AG04450 (cell line): ENCODE results near the gene SARS2. TPM values are rescaled to one million over a fixed set of nuclear protein-coding genes. Genes with fewer than 3 reads are reported as not detected.
"Not testable (repeated sequence)": the region's sequence is repeated elsewhere in the genome, so short reads cannot be mapped to it uniquely, and the experiment has no call there.

Source experiments
- CTCF ChIA-PET: fragments of 300-600, 350-600 bp; formaldehyde crosslinking; extraction: SDS; loops from one replicate; lab custom pipeline; 2022; ENCODE audit warnings: antibody characterized with exemption, inconsistent platforms; lab: Charles Lee
- POLR2A ChIA-PET: fragments of 350-600 bp; formaldehyde crosslinking; extraction: SDS; loops from one replicate; lab custom pipeline; 2021; ENCODE audit warnings: antibody characterized with exemption, inconsistent platforms; lab: Yijun Ruan, JAX
- DNase-seq: peaks from one replicate; pipeline ENCODE4 v3.0.0-alpha.2; 2011; ENCODE audit warnings: low read depth, low spot score
- H3K27ac ChIP-seq: one replicate; pipeline ENCODE4 v1.5.1; 2012; ENCODE audit warnings: low read depth, low read length, control low read depth
- H3K27me3 ChIP-seq: one replicate; pipeline ENCODE4 v1.6.0; 2012; ENCODE audit warnings: low read length; ENCODE audit not compliant: control insufficient read depth, insufficient read depth
- H3K4me3 ChIP-seq: 2 replicates; pipeline ENCODE4 v1.5.1; 2011; ENCODE audit warnings: mild to moderate bottlenecking, low read depth, low read length, control low read depth
- H3K9me3 ChIP-seq: 2 replicates; pipeline ENCODE4 v1.5.1; 2012; ENCODE audit warnings: low read length; ENCODE audit not compliant: control insufficient read depth, insufficient read depth
- CTCF ChIP-seq: IDR thresholded peaks from 2 replicates; pipeline ENCODE4 v1.5.1; 2011; ENCODE audit warnings: low read depth, low read length, control low read depth, inconsistent platforms
- polyA plus RNA-seq: library from polyadenylated mRNA; depleted of rRNA; stranded (reverse); fragments of >200 nt; gene quantifications from 2 replicates; pipeline ENCODE4 v1.2.3, GENCODE V29; 2011

SARS2 gene
- polyA plus RNA-seq, 1 experiment: 10.1 TPM

- CTCF ChIA-PET: interaction anchor here (0.8 to 2.0 kb wide), 3 partner anchors 9 to 15 kb away, joined by 5 to 6 read pairs (median 5); no protein-coding TSS in a partner anchor
- H3K27ac ChIP-seq: no peak overlapping the region
- H3K27me3 ChIP-seq: no peaks in the 10 kb centered on the region
- H3K4me3 ChIP-seq: no peak overlapping the region
- TF ChIP-seq CTCF: no peak
- DNase-seq: no peak
- POLR2A ChIA-PET: no interaction called here
- H3K9me3 ChIP-seq: no peaks in the 10 kb centered on the region
These were observed 51.8 kb downstream of the SARS2 start for GRCh38 chr19:38878575-38879399.

GRCh38 chr19:38877781-38878574 is 52.6 kb downstream of the SARS2 start, which contains the start of gene RINL:
RINL (minus strand) TSS chr19:38878275; CDS start chr19:38876742, 1,533 bp downstream.
- H3K27ac ChIP-seq: no peak within 1 kb of the TSS
- DNase-seq: no peak
- no peaks in the 10 kb centered on the region for H3K9me3 ChIP-seq
- TF ChIP-seq CTCF: no peak
- POLR2A ChIA-PET: interaction anchor here (0.7 kb wide), 1 partner anchor 135 kb away, joined by 6 read pairs; no protein-coding TSS in a partner anchor
- H3K27me3 ChIP-seq: no peaks in the 10 kb centered on the region
- CTCF ChIA-PET: interaction anchor here (0.9 to 2.0 kb wide), 4 partner anchors 8 to 243 kb away, joined by 3 to 6 read pairs (median 4); no protein-coding TSS in a partner anchor
- no peak within 1 kb of the TSS for H3K4me3 ChIP-seq

GRCh38 chr19:38875656-38876395 is 54.7 kb downstream of the SARS2 start:
- Histone ChIP-seq H3K9me3 (no peaks in the 10 kb centered on the region), H3K4me3 (no peak overlapping the region), H3K27ac (no peak overlapping the region), H3K27me3 (no peaks in the 10 kb centered on the region)
- no peak for TF ChIP-seq CTCF
- no peak for DNase-seq
- POLR2A ChIA-PET: no interaction called here
- CTCF ChIA-PET: interaction anchor here (0.6 to 1.8 kb wide), 4 partner anchors 12 to 241 kb away, joined by 3 to 5 read pairs (median 4); no protein-coding TSS in a partner anchor

GRCh38 chr19:38873400-38873799 is 57.2 kb downstream of the SARS2 start:
- H3K27ac ChIP-seq, POLR2A ChIA-PET, CTCF ChIA-PET, H3K9me3 ChIP-seq, H3K27me3 ChIP-seq, H3K4me3 ChIP-seq, DNase-seq: not testable (repeated sequence)

- no peak for DNase-seq
- H3K4me3 ChIP-seq: no peak overlapping the region
- TF ChIP-seq CTCF: no peak
- no peaks in the 10 kb centered on the region; the same call in 1 of the 2 replicates for H3K9me3 ChIP-seq
- no peak overlapping the region for H3K27ac ChIP-seq
- ChIA-PET POLR2A (no interaction called here), CTCF (interaction anchor here (1.1 to 1.2 kb wide), 2 partner anchors 18 to 467 kb away, joined by 4 to 5 read pairs; partner anchors contain the start of gene FAM98C)
- no peaks in the 10 kb centered on the region for H3K27me3 ChIP-seq
These were observed 60.0 kb downstream of the SARS2 start for GRCh38 chr19:38870612-38871011.
